Stimulated activated CD4-positive, alpha-beta T cell treated with anti-CD3 and anti-CD28 coated beads, Interleukin-4, amount 100 ng/mL, for 24 hours (primary cell): ENCODE data around the gene RASGRF1.

Experiments used
- DNase-seq: peaks from one replicate; pipeline ENCODE4 v3.0.0-alpha.2; 2020

Gene RASGRF1

DNA sequence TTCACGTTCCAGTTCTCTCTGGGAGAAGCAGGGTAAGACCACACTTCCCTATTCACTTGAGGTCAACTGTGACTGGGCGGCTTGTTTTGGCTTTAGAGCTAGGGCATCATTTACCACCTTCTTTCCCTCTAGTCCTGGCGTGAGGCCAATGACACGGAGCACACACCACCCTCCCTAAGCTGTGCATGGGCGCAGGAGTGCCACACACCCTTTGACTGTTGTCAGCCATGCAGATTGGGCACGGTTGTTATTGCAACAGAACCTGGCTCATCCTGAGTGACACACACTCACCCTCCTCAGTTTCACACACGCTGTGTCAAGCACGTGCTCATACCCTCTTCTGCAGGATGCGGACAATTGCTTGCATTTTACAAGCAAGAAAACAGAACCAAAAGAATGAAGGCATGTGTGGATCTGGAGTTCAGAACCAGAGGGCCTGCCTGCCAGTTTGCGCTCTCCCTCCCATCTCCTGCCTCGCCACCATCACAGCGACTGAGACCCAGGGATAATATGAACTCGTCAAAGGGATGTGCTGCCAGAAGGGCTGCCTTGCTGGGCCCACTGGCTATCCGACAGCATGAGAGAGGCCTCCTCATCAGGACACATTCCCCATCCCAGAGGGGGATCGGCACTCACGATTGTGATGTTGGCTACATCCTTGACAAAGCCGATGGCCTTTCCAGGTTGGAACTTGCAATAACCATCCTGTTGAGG is 163.3 kb downstream of the RASGRF1 start:
- no peak for DNase-seq

DNA sequence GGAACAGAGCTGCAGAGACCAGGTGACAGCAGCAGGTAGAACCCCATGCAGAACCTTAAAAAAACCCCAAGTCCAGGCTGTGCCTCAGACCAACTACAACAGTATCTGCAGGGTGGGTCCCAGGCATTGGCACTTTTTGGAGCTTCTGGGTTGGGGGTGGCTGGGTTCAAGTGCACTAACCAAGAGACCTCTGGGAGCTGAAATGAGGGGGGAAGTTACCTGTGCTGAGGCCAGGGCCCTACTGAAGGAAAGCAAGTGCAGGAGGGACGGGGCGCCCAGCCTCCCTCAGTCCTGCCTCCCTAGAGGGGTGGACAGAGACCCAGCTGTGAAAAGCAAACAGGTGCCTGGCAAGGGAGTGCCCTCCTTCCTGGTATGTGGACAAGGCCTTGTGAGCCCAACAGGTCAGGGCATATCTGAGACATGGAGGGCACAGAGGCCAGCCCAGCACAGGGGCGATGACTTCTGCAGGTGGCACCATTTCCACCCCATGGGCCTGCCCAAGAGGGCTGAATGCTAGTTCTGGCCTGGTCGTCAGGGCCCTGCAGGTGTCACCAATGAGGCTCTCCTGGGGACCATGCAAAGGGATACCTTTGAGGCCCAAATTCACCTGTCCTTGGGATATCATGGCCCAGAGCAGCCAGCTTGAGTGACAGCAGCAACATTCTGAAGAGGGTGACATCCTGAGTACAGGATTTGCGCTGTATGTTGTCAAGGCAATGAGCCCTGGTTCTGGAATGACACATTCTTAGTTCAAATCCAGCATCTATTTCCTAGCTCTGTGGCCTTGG is 164.4 kb downstream of the RASGRF1 start:
- DNase-seq: no peak

DNA sequence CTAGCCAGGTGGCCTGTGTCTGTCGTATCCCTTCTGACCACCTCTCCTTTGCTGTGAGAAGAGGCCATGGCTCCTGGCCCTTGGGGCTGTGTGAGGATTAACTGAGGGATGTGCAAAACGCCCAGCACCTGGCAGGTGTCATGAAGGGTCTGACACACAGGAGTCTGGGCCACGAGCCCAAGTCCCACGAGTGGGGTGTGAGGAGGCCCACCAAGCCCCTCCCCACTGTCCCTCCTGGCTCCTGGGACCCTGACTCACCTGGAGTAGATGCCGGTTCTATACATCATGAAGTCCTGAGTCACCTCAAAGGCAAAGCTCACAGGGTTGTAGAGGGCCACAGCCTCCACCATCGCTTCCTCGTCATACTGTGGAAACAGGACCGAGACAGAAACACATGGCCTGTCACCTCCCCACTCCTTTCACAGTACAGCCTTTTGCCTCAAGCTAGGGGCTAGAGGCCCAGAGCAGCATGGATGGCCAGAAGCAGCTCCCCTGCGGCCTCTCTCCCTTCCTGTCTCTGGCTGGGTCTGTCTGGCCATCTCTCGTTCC is 165.4 kb downstream of the RASGRF1 start:
- no peak for DNase-seq

DNA sequence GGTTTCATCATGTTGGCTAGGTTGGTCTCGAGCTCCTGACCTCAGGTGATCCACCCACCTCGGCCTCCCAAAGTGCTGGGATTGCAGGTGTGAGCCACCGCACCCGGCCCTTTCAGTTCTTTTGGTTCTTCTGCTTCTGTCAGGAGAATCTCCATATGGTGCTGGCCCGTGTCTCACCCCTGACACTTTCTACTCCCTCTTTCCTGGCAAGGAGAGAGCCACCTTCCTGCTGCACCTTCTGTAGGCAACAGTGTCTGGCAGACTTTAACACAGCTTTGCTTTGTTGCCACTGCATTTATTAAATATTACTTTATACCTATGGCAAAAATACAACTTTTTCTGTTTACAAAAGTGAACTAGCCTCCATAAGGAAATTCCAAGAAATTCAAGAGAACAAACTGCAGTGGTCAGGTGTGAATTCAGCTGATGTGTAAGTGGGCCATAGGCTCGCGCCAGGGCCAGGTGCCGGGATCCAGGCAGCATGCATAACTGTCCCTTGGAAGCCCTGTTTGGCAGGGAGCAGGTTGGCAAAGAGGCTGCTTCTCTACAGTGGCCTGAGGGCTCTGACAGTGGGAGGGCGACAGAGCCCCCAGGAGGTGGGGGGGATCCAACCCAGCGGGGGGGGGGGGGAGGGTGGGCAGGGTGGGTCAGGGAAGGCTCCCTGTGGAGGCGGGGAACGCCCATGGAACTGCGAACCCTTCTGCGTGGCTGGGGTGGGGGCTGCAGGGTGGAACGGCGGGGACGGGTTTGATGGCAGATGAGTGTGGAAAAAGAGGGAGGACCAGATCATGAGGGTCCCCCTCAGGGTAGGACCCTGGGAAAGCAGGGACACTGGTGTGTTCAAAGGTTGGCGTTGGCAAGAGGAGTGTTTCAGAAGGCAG is 166.9 kb downstream of the RASGRF1 start:
- DNase-seq: no peak

DNA sequence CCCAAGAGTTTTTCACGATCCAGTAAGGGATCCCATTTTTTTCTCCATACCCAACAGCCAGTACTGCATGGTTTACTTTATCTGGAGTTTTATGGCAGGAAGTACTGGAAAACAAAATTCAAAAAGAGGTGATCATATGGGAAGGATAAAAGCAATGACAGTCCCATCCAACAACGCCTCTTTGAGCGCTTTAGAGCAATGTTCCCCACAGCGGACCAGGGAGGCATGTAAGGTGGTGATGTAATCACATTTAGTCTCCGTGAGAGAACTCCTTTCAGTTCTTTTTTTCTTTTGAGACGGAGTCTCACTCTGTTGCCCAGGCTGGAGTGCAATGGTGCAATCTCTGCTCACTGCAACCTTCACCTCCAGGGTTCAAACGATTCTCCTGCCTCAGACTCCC is 167.6 kb downstream of the RASGRF1 start:
- no peak for DNase-seq

DNA sequence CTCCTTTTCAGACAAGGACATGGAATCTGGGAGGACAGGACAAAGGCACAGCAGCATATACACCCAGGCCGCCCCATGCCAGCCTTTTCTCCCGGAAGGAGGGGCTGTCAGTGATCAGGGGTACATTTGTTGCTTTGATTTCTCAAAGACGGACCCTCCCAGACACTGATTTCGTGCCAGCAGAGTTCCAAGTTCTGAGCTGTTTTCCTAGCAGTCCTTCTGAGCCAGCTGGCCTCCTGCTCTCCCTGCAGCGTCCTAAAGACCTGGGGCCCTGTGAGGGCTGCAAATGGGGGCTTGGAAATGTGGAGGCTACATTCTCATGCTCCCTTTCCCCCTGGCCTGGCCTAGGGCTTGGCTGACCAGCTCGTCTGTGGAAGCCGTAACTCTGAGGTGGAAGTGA is 168.1 kb downstream of the RASGRF1 start:
- no peak for DNase-seq

DNA sequence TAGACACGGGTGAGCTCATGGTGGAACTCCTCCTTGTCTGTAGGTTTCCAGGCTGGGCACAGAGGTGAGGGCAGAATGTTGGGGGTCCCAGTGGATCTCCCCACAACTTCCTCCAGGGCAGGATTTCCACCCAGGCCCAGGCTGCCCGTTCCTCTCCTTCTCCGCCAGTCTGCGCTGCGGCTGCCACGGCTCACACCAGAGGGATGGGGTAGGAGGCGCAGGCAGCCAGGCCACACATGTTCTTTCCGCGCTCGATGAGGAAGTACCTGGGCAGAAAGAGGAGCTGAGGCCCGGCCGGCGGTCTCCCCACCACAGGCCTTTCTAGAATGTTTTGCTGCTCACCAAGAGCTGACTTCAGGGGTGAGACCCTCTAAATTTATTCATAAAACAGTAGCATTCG is 168.6 kb downstream of the RASGRF1 start:
- DNase-seq: no peak

DNA sequence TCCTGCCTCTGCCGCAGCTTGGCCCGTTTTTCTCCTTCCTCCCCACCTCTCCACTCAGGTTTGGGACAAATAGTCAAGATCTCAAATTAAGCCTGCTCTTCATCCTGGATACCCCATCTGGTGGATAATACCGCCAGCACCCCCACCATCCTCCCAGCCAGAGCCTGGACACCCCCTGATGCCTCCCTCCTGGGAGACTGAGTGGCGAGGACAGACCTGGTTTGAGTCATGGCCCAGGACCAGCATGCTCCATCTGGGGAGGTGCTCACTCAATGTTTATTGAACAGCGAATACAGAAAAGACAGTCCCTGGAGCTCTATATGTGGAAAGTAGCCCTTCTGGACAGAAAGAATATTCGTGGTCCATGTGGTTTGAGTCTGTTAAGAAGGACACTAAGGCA is 169.1 kb downstream of the RASGRF1 start:
- no peak for DNase-seq

DNA sequence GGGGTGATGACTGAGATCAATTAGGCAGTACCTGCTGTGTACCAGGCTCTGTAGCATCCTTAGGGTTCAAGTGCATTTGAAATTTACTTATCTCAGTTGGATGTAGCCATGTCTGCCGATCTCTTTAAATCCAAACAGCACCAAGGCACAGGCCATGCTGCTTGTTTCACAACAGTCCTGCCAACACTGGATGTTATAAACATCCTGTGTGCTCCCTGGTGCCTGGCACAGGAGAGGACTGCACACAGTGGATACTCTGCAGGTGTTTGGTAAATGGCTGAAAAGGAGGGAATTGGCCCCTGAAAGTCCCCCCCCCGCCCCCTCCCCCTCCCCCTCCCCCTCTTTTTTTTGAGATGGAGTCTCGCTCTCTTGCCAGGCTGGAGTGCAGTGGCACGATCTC is 172.7 kb downstream of the RASGRF1 start:
- no peak for DNase-seq

DNA sequence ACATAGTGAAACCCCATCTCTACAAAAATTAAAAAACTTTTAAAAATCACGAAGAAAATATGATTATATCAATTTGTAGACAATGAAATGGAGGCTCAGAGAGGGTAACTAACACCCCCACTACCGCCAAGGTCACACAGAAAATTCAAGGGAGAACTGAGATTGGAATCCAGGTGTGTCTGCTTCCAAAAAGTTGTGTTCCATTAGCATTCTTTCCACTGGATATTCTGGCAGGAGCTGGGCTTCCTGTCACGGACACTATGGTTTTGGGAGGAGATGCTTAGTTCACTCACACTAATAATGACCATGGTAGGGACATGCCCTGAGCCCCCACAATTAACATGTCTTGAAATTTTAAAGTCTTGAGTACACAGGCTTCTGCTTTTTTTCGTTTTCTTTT is 174.5 kb downstream of the RASGRF1 start:
- no peak for DNase-seq

DNA sequence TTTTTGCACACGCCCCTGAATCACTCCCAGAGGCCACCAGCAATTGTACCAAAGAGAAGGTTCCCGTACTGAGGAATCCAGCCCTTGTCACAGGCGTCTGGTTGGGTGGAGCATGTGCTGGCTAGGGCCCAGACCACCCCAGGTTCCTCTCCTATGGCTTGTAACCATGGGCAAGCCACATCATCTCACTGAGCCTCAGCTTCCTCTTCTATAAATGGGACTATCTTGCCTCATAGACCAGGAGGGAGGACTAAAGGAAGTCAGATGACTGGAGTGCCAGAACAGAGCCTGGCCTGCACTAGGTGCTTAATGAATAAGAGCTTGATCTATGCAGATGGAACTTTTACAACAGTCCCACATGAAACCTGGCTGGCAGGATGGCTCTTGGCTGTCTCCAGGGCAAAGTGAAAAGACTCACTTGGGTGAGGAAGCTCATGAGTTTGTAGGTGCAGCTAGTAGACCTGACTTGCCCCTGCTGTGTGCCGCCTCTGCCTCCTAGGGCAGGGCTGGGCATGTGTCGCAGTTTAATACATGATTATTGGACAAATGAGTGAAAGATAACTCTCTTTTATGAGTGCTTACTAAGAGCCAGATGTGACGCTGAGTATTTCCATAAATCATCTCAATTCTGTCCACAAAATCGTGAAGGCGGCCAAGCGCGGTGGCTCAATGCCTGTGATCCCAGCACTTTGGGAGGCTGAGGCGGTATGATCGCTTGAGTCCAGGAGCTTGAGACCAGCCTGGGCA is 175.1 kb downstream of the RASGRF1 start:
- no peak for DNase-seq

DNA sequence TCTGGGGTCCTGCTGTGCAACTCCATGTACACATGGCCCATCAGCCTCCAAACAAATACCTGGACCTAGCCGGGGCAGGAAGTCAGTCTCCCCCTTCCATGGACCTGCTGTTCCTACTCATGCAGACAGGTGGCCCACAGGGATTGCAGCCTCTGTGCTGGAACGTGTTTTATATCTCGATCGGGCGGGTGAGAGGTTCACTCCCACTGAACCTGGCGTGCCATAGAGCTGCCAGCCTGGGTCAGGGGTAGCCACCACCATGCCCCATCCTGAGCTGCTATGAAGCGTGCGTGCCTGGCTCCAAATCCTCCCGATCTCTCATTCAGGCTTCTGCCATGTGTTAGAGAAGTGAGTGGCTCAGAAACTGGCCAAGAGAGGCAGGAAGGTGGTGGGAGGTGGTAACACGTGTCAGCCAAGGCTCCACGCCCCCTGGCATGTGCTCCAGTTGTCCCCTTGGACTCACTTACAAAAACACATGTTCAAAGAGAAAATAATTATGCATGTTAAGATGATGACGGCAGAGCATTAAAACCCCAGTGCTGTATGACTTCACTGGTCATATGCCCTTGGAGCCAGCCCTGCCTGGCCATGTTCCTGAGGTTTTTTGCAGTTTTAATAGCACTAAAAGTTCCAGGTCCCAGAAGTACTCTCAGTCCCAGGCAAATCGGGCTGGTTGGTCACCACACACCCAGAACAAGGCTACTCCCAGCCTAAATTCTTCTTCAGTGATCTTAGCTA is 176.4 kb downstream of the RASGRF1 start:
- no peak for DNase-seq

DNA sequence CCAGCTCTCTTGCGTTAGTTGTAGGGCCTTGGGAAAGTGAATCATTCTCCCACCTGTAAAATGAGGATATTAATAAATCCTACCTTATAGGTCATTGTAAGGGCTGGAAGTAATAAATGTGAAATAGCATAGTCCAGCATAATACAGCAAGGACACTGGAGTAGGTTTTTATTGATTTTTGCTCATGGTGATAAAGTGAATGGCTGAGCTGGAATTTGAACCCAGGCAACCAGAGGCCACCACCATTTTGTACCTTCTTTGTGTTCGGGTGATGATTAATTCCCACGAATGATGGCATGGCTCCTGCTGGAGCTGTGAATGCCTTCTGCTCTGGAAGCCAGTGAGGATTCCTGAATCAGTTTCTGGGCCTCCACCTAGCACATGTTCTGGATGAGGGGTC is 177.6 kb downstream of the RASGRF1 start:
- no peak for DNase-seq

DNA sequence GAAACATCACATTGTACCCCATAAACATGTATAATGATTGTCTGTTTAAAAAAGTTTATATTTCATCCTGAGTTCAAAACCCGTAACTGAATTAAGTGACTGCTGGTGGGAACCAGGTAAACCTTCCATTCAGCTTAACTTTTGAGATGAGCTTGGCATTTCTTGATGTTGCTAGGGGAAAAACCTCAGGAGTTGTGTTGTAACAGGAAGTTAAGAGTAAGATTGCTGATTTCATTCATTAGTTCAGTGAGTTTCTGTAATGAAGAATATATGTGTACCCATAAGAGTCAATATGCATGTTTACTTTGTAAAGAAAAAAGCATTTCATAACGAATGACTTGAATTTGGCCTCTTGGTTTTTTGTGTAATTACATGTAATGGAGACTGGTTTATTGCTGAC is 178.3 kb downstream of the RASGRF1 start:
- DNase-seq: no peak

DNA sequence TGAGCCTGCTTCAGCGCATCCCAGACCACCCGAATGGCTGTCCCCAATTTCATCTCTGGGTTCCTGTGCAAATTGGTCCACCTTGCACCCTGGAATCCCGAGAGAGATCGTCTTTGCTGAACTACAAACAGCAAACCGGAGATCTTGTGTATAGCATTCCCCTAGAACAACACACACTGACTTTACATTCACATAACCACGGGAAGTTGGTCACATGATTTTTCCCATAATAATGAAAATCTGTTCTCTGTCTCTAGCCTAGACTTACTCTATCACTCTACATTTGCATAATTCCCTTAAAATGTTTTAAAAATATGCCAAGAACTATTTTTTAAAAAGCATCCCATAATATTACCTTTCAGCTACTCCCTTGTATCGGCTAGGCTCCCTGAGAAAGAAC is 180.3 kb downstream of the RASGRF1 start:
- no peak for DNase-seq
